Activated CD4-positive, alpha-beta T cell treated with anti-CD3 and anti-CD28 coated beads, Interleukin-10, Interleukin-2, amounts not matched to agents 100 ng/mL and 50 ng/mL, durations not matched to agents 16 hours and 8 hours (primary cell): ENCODE data around the gene IL10.

Experiments
- DNase-seq: peaks from one replicate; pipeline ENCODE4 v3.0.0-alpha.2; 2020

Gene IL10

GRCh38 chr1:206772243-206772937, at the start of gene IL10:
Gene IL10, minus strand, starts transcription at chr1:206772494. Its CDS starts 59 bp downstream, at chr1:206772435.
- DNase-seq, result no peak

- no peak for DNase-seq
These were observed 49.2 kb upstream of the IL10 start for GRCh38 chr1:206821493-206821892.

GRCh38 chr1:206816390-206817287, 44.3 kb upstream of the IL10 start:
- peak; percentile 82 for DNase-seq

GRCh38 chr1:206814716-206815341, 42.5 kb upstream of the IL10 start:
- no peak for DNase-seq

GRCh38 chr1:206812471-206812870, 40.2 kb upstream of the IL10 start:
- no peak for DNase-seq

GRCh38 chr1:206809504-206810084, 37.3 kb upstream of the IL10 start:
- DNase-seq, result peak; percentile 51

- peak; percentile 66 for DNase-seq
These were observed 36.3 kb upstream of the IL10 start for GRCh38 chr1:206808615-206809014.

GRCh38 chr1:206805357-206805756, 33.1 kb upstream of the IL10 start:
- no peak for DNase-seq

GRCh38 chr1:206804156-206804737, 32.0 kb upstream of the IL10 start:
- DNase-seq, result no peak

- DNase-seq, result peak; percentile 96
These were observed 31.0 kb upstream of the IL10 start for GRCh38 chr1:206803221-206803730.

- no peak for DNase-seq
These were observed 30.1 kb upstream of the IL10 start for GRCh38 chr1:206802401-206802800.

GRCh38 chr1:206801467-206801866, 29.2 kb upstream of the IL10 start:
- DNase-seq, result no peak

- DNase-seq, result no peak
These were observed 28.6 kb upstream of the IL10 start for GRCh38 chr1:206800891-206801290.

- no peak for DNase-seq
These were observed 28.1 kb upstream of the IL10 start for GRCh38 chr1:206800411-206800810.

- no peak for DNase-seq
These were observed 27.0 kb upstream of the IL10 start for GRCh38 chr1:206799311-206799710.

- peak; percentile 58 for DNase-seq
These were observed 26.2 kb upstream of the IL10 start for GRCh38 chr1:206798384-206798996.

GRCh38 chr1:206797534-206798383, 25.5 kb upstream of the IL10 start:
- no peak for DNase-seq

GRCh38 chr1:206796981-206797402, 24.7 kb upstream of the IL10 start:
- no peak for DNase-seq

- DNase-seq, result no peak
These were observed 23.8 kb upstream of the IL10 start for GRCh38 chr1:206796116-206796515.

GRCh38 chr1:206794294-206794908, 22.1 kb upstream of the IL10 start:
- DNase-seq, result no peak

- DNase-seq, result no peak
These were observed 21.3 kb upstream of the IL10 start for GRCh38 chr1:206793620-206794019.
